ENCODE data around the gene TLL2. TPM values are rescaled to one million over a fixed set of nuclear protein-coding genes. Genes with fewer than 3 reads are reported as not detected.

TLL2 gene
- polyA plus RNA-seq, 3 donors: not detected

DNA sequence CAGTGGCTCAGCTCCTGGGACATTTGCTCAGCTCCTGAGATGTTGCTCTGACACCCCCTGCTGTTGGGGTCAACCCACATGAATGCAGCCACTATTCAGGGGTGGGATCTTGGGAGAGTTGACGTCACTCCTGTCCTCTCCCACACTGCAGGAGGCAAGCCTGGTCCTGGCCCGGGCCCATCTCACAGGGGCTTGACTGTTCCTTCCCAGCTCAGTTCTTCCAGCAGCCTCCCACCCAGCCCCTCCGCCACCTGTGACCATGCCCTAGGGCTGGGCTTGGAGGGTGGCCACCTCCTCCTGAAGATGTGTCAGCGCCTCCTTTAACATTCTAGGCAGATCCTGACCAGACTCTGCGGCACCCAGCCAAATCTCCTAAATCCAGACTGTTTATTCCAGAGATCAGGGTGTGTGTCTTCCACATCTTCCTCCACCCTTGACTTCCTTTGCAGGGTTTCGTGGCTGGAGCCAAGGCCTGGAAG, 135.9 kb downstream of the TLL2 start:
- peaks cover 38% of the 10 kb centered on the region for H3K4me1 Mint-ChIP-seq
- Histone ChIP-seq H3K9ac (ENCODE audit: insufficient read depth, low read length, poor library complexity, severe bottlenecking) (no peak overlapping the region), H3K79me2 (ENCODE audit: insufficient read depth, low read length) (no peaks in the 10 kb centered on the region), H3K4me3 (replicated peaks in 1 of 3; ENCODE audit: low read depth in 2 of 3, low read length in 3 of 3) (no peak overlapping the region), H3K36me3 (replicated peaks in 1 of 2; ENCODE audit: control insufficient read depth in 1 of 2, insufficient read depth in 2 of 2, low read length in 2 of 2) (no peaks in the 10 kb centered on the region), H3K27ac (ENCODE audit: low read depth in 1 of 2, low read length in 2 of 2) (no peak overlapping the region), H3K4me2 (replicated peaks; ENCODE audit: extremely low read depth, low read length, poor library complexity, severe bottlenecking) (no peak overlapping the region), H4K20me1 (ENCODE audit: insufficient read depth, low read length) (no peaks in the 10 kb centered on the region), H2AFZ (ENCODE audit: insufficient read depth, low read depth, low read length, poor library complexity, severe bottlenecking) (no peak overlapping the region), H3K27me3 (ENCODE audit: control insufficient read depth in 2 of 2, insufficient read depth in 2 of 2, low read length in 2 of 2) (peaks cover 0 to 5% of the 10 kb centered on the region in 2 donors), H3K9me3 (replicated peaks in 1 of 2; ENCODE audit: control insufficient read depth in 1 of 2, insufficient read depth in 1 of 2, low read length in 2 of 2) (no peaks in the 10 kb centered on the region), H3K4me1 (ENCODE audit: control insufficient read depth in 1 of 2, insufficient read depth in 2 of 2, low read length in 2 of 2) (peaks cover 34 to 35% of the 10 kb centered on the region in 2 donors)
- intact Hi-C loops (cut with micrococcal nuclease): loop anchor here in 1 of 2 donors (5.0 to 10.0 kb wide), 2 partner anchors 134 to 207 kb away; partner anchors contain the start of genes TLL2 and TM9SF3
- no peak overlapping the region for H3K4me3 Mint-ChIP-seq
- H3K36me3 Mint-ChIP-seq: no peaks in the 10 kb centered on the region
- H3K27me3 Mint-ChIP-seq (ENCODE audit: low read depth in 3 of 3): peaks cover 14 to 21% (median 19%) of the 10 kb centered on the region in 3 donors
- no peak overlapping the region for H3K27ac Mint-ChIP-seq
- WGBS (ENCODE audit: insufficient coverage): 87% methylated on average over 3 of the region's 6 CpGs
- TF ChIP-seq, protein P1, sequence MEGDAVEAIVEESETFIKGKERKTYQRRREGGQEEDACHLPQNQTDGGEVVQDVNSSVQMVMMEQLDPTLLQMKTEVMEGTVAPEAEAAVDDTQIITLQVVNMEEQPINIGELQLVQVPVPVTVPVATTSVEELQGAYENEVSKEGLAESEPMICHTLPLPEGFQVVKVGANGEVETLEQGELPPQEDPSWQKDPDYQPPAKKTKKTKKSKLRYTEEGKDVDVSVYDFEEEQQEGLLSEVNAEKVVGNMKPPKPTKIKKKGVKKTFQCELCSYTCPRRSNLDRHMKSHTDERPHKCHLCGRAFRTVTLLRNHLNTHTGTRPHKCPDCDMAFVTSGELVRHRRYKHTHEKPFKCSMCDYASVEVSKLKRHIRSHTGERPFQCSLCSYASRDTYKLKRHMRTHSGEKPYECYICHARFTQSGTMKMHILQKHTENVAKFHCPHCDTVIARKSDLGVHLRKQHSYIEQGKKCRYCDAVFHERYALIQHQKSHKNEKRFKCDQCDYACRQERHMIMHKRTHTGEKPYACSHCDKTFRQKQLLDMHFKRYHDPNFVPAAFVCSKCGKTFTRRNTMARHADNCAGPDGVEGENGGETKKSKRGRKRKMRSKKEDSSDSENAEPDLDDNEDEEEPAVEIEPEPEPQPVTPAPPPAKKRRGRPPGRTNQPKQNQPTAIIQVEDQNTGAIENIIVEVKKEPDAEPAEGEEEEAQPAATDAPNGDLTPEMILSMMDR (IDR thresholded peaks at IDR 0.05): no peak
- peaks cover 0 to 4% (median 0%) of the 10 kb centered on the region in 7 donors for H3K9me3 Mint-ChIP-seq
- no peak for DNase-seq

DNA sequence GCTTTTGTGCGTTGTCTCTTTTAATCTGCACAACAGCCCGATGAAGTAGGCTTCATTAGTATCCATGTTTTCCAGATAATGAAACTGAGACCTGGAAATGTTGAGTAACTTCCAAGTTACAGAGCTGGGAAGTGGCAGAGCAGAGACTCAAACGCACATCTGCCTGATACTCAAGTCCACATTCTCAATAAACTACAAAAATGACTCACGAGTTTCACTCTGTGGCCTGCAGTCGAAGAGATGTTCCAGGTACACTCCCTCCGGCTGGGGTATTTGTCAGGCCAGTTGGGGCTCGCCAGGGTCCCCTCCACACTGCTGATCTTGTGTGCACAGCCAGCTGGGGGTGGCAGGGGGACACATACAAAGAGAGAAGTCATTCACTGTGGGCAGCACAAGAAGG, 137.2 kb downstream of the TLL2 start:
- Histone ChIP-seq H3K9ac (ENCODE audit: insufficient read depth, low read length, poor library complexity, severe bottlenecking) (no peak overlapping the region), H3K36me3 (replicated peaks in 1 of 2; ENCODE audit: control insufficient read depth in 1 of 2, insufficient read depth in 2 of 2, low read length in 2 of 2) (no peaks in the 10 kb centered on the region), H3K4me1 (ENCODE audit: control insufficient read depth in 1 of 2, insufficient read depth in 2 of 2, low read length in 2 of 2) (peaks cover 25 to 28% of the 10 kb centered on the region in 2 donors), H3K27me3 (ENCODE audit: control insufficient read depth in 2 of 2, insufficient read depth in 2 of 2, low read length in 2 of 2) (peaks cover 0 to 5% of the 10 kb centered on the region in 2 donors), H4K20me1 (ENCODE audit: insufficient read depth, low read length) (no peaks in the 10 kb centered on the region), H3K79me2 (ENCODE audit: insufficient read depth, low read length) (no peaks in the 10 kb centered on the region), H3K27ac (ENCODE audit: low read depth in 1 of 2, low read length in 2 of 2) (no peak overlapping the region), H3K9me3 (replicated peaks in 1 of 2; ENCODE audit: control insufficient read depth in 1 of 2, insufficient read depth in 1 of 2, low read length in 2 of 2) (no peaks in the 10 kb centered on the region), H3K4me3 (replicated peaks in 1 of 3; ENCODE audit: low read depth in 2 of 3, low read length in 3 of 3) (no peak overlapping the region), H3K4me2 (replicated peaks; ENCODE audit: extremely low read depth, low read length, poor library complexity, severe bottlenecking) (no peak overlapping the region), H2AFZ (ENCODE audit: insufficient read depth, low read depth, low read length, poor library complexity, severe bottlenecking) (no peak overlapping the region)
- WGBS (ENCODE audit: insufficient coverage): 91% methylated on average over 4 of the region's 7 CpGs
- Mint-ChIP-seq H3K9me3 (peaks cover 0 to 4% (median 0%) of the 10 kb centered on the region in 7 donors), H3K4me1 (peaks cover 35% of the 10 kb centered on the region), H3K27ac (no peak overlapping the region), H3K36me3 (no peaks in the 10 kb centered on the region), H3K4me3 (no peak overlapping the region), H3K27me3 (ENCODE audit: low read depth in 3 of 3) (peaks cover 15 to 22% (median 19%) of the 10 kb centered on the region in 3 donors)
- intact Hi-C loops (cut with micrococcal nuclease): loop anchor here in 1 of 2 donors (5.0 to 10.0 kb wide), 2 partner anchors 136 to 208 kb away; partner anchors contain the start of genes TLL2 and TM9SF3
- TF ChIP-seq, protein P1 (IDR thresholded peaks at IDR 0.05): no peak
- DNase-seq: no peak
